ENCODE results near the gene FAM199X. TPM values are rescaled to one million over a fixed set of nuclear protein-coding genes. Genes with fewer than 3 reads are reported as not detected.

The FAM199X gene
- total RNA-seq, 2 donors from 2014 or later = 22.2 to 28.5 TPM

DNA sequence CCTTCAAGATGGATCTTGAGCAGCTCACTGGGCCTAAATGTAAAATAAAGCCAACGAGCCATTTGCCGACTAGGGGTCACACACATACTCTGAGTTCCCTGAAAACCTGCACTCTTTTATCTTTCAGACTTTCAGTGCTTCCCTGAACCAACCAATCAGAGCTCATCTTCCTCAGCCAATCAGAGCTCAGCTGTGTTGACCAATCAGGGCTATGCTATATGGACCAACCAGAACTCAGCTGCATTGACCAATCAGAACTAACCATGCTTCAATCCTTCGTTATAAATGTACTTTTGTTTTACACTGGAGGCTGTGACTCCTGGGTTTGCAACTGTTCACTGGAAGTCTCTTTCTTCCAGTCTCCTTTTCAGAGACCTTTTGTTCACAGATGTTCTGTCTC is 28.8 kb upstream of the FAM199X start:
- TF ChIP-seq POLR2AphosphoS5 (IDR thresholded peaks at IDR 0.05) (no peak), POLR2A (IDR thresholded peaks at IDR 0.05) (no peak)
- TF ChIP-seq, protein P1, sequence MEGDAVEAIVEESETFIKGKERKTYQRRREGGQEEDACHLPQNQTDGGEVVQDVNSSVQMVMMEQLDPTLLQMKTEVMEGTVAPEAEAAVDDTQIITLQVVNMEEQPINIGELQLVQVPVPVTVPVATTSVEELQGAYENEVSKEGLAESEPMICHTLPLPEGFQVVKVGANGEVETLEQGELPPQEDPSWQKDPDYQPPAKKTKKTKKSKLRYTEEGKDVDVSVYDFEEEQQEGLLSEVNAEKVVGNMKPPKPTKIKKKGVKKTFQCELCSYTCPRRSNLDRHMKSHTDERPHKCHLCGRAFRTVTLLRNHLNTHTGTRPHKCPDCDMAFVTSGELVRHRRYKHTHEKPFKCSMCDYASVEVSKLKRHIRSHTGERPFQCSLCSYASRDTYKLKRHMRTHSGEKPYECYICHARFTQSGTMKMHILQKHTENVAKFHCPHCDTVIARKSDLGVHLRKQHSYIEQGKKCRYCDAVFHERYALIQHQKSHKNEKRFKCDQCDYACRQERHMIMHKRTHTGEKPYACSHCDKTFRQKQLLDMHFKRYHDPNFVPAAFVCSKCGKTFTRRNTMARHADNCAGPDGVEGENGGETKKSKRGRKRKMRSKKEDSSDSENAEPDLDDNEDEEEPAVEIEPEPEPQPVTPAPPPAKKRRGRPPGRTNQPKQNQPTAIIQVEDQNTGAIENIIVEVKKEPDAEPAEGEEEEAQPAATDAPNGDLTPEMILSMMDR (IDR thresholded peaks at IDR 0.05) = no peak
- Histone ChIP-seq H3K4me3 (no peak overlapping the region), H3K27me3 (replicated peaks; ENCODE audit: insufficient read depth) (no peaks in the 10 kb centered on the region), H3K27ac (no peak overlapping the region), H3K36me3 (no peaks in the 10 kb centered on the region), H3K9me3 (no peaks in the 10 kb centered on the region), H3K4me1 (replicated peaks) (no peaks in the 10 kb centered on the region)
- WGBS = 84% methylated on average over 3 of the region's 3 CpGs
- intact Hi-C loops (cut with DNase I) = loop anchor here (2.0 to 10.0 kb wide), 2 partner anchors 39 to 443 kb away; no protein-coding TSS in a partner anchor
- DNase-seq (ENCODE audit: low spot score) = no peak

DNA sequence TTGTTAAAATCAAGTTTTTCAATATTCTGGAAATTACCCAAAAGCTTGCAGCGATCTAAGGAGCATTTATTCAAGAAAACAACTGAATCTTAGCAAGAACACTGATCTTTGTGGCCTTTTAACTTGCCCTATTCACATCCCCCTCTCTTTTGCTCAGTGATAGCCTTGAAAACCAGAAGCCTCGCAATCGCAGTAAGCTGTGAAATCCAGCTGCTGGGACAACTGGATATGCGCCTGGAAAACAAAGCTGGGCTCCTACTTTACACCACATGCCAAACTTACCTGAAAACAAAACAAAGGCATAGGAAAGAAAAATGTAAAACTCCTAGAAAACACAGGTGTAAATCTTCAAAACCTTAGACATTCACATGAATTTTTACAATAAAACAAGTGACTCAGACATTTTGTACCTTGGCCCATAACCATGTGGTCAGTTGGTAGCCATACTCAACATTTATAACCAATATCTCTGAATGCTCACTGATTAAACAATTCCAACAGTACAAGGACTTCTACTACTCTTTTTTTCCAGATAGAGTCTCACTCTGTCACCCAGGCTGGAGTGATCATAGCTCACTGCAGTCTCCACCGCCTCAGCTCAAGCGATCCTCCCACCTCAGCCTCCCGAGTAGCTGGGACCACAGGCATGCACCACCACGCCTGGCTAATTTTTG is 25.0 kb upstream of the FAM199X start:
- intact Hi-C loops (cut with DNase I) = no loop called here
- DNase-seq (ENCODE audit: low spot score) = no peak
- H3K36me3 ChIP-seq = no peaks in the 10 kb centered on the region
- H3K27ac ChIP-seq = no peak overlapping the region
- no peak overlapping the region for H3K4me3 ChIP-seq
- TF ChIP-seq, protein P1 (IDR thresholded peaks at IDR 0.05) = no peak
- TF ChIP-seq POLR2A (IDR thresholded peaks at IDR 0.05) (no peak), POLR2AphosphoS5 (IDR thresholded peaks at IDR 0.05) (no peak)
- no peaks in the 10 kb centered on the region for H3K27me3 ChIP-seq (replicated peaks; ENCODE audit: insufficient read depth)
- no peaks in the 10 kb centered on the region for H3K4me1 ChIP-seq (replicated peaks)
- H3K9me3 ChIP-seq = no peaks in the 10 kb centered on the region
- WGBS = 86% methylated on average over 8 of the region's 8 CpGs

DNA sequence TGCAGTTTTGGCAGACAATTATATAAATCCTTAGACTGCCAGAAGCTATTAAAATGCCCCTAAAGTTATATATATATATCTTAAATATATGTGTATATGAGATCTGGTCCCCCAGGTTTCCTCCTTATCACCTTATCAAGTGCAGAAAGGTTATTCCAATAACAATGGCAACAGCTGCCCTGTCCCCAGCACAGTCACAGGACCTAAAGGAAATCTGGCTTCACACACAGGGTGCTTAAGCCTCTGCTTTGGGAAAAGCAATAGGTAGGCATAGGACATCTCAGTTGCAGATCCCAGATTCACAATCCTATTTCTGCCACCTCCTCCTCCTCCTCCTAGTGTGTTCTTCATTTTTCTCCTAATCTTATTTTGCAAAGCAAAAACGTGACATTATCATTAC is 15.2 kb upstream of the FAM199X start:
- H3K27ac ChIP-seq = no peak overlapping the region
- intact Hi-C loops (cut with DNase I) = no loop called here
- no peaks in the 10 kb centered on the region for H3K9me3 ChIP-seq
- DNase-seq (ENCODE audit: low spot score) = no peak
- 40% methylated on average over 1 of the region's 1 CpG for WGBS
- no peak overlapping the region for H3K4me3 ChIP-seq
- no peaks in the 10 kb centered on the region for H3K36me3 ChIP-seq
- TF ChIP-seq POLR2AphosphoS5 (IDR thresholded peaks at IDR 0.05) (no peak), POLR2A (IDR thresholded peaks at IDR 0.05) (no peak)
- TF ChIP-seq, protein P1 (IDR thresholded peaks at IDR 0.05) = no peak
- H3K4me1 ChIP-seq (replicated peaks) = no peaks in the 10 kb centered on the region
- no peaks in the 10 kb centered on the region for H3K27me3 ChIP-seq (replicated peaks; ENCODE audit: insufficient read depth)

DNA sequence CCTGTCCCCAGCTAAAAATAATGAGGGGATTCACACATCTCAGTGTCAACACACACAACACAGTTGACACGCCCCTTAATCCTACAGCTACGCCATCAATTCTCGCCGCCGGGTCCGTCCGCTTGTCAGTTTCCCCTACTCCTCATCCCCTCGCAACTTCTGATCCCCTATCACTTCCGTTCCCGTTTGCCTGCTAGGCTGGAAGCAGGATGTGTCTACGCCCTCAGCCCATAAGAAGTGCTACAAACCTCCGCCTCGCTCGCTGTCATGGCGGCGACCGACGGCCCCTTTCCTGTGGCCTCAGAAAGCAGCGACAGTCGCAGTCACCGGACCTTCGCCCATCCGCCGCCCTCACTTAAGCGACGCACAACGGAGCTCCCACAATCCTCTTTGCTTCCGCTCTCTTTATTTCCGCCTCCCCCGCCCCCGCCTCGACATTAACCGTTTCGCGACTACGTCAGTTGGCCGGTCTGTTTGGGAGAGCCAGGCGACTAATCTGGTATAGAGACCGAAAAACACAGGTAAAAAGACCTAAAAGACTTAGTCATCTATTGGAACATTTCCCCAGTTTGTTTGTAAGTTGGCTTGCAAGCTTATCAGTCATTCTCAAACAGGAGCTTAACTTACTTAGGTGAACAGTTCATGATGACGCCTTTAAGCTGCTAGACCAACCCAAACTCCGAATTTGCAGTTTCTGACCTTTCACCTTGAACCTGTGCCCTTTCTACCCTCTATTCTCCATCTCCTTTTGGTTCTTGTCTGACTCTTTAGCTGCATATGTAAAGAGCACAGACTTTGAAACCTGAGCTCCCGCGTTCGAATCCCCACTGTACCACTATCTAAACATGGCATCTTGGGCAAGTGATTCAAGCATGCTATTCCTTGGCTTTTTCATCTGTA is 9.4 kb upstream of the FAM199X start, which contains the start of gene SLC25A53:
SLC25A53 (minus strand) TSS at position 380 of the 900 bp plus-strand sequence. CDS start 51,752 bp downstream, outside the sequence.
- Histone ChIP-seq H3K9me3 (no peaks in the 10 kb centered on the region), H3K4me1 (replicated peaks) (no peaks in the 10 kb centered on the region), H3K36me3 (no peaks in the 10 kb centered on the region), H3K27me3 (replicated peaks; ENCODE audit: insufficient read depth) (no peaks in the 10 kb centered on the region), H3K27ac (peak within 1 kb of the TSS; percentile 81 to 85), H3K4me3 (peak within 1 kb of the TSS; percentile 43 to 47)
- TF ChIP-seq POLR2AphosphoS5 (IDR thresholded peaks at IDR 0.05) (peak; percentile 77), POLR2A (IDR thresholded peaks at IDR 0.05) (peak; percentile 29)
- TF ChIP-seq, protein P1 (IDR thresholded peaks at IDR 0.05) = peak in 2 of 4 experiments; percentile 10
- 0% methylated on average over 21 of the region's 44 CpGs for WGBS
- DNase-seq (ENCODE audit: low spot score) = peak; percentile 63
- intact Hi-C loops (cut with DNase I) = no loop called here
